Heart left ventricle (tissue), 16 donors: Measurements from ENCODE around the gene CNTLN. TPM values are rescaled to one million over a fixed set of nuclear protein-coding genes. Genes with fewer than 3 reads are reported as not detected.
A peak's percentile ranks its signal among the peaks of the same experiment; 100 is the strongest.
"Not testable (repeated sequence)": the region's sequence is repeated elsewhere in the genome, so short reads cannot be mapped to it uniquely, and the experiment has no call there.

Source experiments
- ATAC-seq, 4 donors: fragments of 200-7000 bp; cut with Tn5 transposase; one replicate each; pipeline ENCODE4 v1.9.1; 2020 to 2022; ENCODE audit warnings: moderate library complexity in 4 of 4, mild to moderate bottlenecking in 3 of 4, moderate number of reproducible peaks in 1 of 4
- DNase-seq, 5 donors: peaks; one replicate each; pipeline ENCODE4 v3.0.0-alpha.2; 2020
- H3K27ac ChIP-seq, 12 donors: fragments of 200-600 bp; sonication (generic) in 4 of 12; one replicate each; pipeline versions ENCODE4 v1.5.0 to v1.8.0; 2016 to 2022; ENCODE audit warnings: mild to moderate bottlenecking in 2 of 12
- H3K27me3 ChIP-seq, 9 donors: fragments of 200-600 bp; sonication (generic) in 2 of 9; one replicate each; pipeline versions ENCODE4 v1.5.1 to v1.8.0; 2016 to 2022; ENCODE audit warnings: mild to moderate bottlenecking in 3 of 9
- H3K36me3 ChIP-seq, 9 donors: fragments of 200-600 bp; sonication (generic) in 2 of 9; one replicate each; pipeline versions ENCODE4 v1.5.0 to v1.8.0; 2018 to 2022; ENCODE audit warnings: mild to moderate bottlenecking in 2 of 9
- H3K4me1 ChIP-seq, 12 donors: fragments of 200-600 bp; sonication (generic) in 4 of 12; one replicate each; pipeline versions ENCODE4 v1.5.0 to v1.8.0; 2016 to 2022; ENCODE audit warnings: mild to moderate bottlenecking in 3 of 12
- H3K4me3 ChIP-seq, 12 donors: fragments of 200-600 bp; sonication (generic) in 4 of 12; one replicate each; pipeline versions ENCODE4 v1.5.0 to v1.8.0; 2017 to 2022; ENCODE audit warnings: mild to moderate bottlenecking in 9 of 12, moderate library complexity in 4 of 12
- H3K9me3 ChIP-seq, 12 donors: fragments of 200-600 bp; sonication (generic) in 4 of 12; one replicate each; pipeline versions ENCODE4 v1.5.0 to v1.8.0; 2016 to 2022; ENCODE audit warnings: mild to moderate bottlenecking in 1 of 12
- POLR2A ChIP-seq, 2 donors: fragments of 450-650 bp; IDR thresholded peaks; one replicate each; pipeline ENCODE4 v1.6.1; 2017; ENCODE audit warnings: antibody characterized with exemption in 2 of 2, mild to moderate bottlenecking in 2 of 2, moderate library complexity in 2 of 2
- WGBS, 4 donors: extraction: QIAGEN DNeasy Blood & Tissue Kit in 2 of 4; methylation state at CpG; one replicate each; pipeline versions ENCODE4 v1.1.5 to v1.1.7; 2013 to 2018; 5-methylcytosine and 5-hydroxymethylcytosine counted together
- intact Hi-C, 10 donors: fragments of 100-400 bp; cut with DNase I; formaldehyde crosslinking; loops; one replicate each; pipeline versions ENCODE4 v1.11.1 to v1.14.2; 2022
- polyA plus RNA-seq, 2 donors: library from polyadenylated mRNA; stranded (reverse); fragments of 200-250 nt; gene quantifications; one replicate each; pipeline ENCODE4 v1.2.3, GENCODE V29; 2013
- total RNA-seq, 9 donors: library from RNA; depleted of rRNA in 2 of 9; stranded (reverse); fragments of >200 nt in 2 of 9; fragmentation: NEBNext Ultra II Directional in 3 of 9; extraction: Animal tissue kit (Norgen Biotek cat#: 25700) in 3 of 9; gene quantifications; one replicate each; pipeline versions ENCODE4 v1.1.0 to v1.2.4, GENCODE V29; 2016 to 2023
- TF ChIP-seq, protein P1 (sequence below), 12 donors: fragments of 200-600 bp; sonication (generic) in 4 of 12; IDR thresholded peaks; one replicate each; pipeline versions ENCODE4 v1.5.0 to v1.8.0; 2018 to 2022; ENCODE audit warnings: antibody characterized with exemption in 12 of 12, mild to moderate bottlenecking in 5 of 12
- donor health status: ischemic (EF 13 %, LVEDD 7.1; RV severe dilation, severe dysfunction).
- donor health status: healthy with polysubstance abuse.
- donor health status: DM: no; HTN: yes; CAD: no.
- donor health status: DM: no; HTN: no; CAD: no.
- donor health status: ischemic (EF 25% LVEDD 6.9; RV normal size, moderate dysfunction).
- donor health status: ischemic (EF 25% LVEDD 5.7; RV mildly dilated, moderate dysfunction).
- donor health status: healthy.
- donor health status: DM: yes; HTN: yes; CAD: no.
- donor health status: ischemic (EF 35%, LVEDD 5.7; RV mildly dilated, moderate dysfunction).
- donor health status: nonischemic (EF 11% LVEDD 7.7; RV severe dilation, severe dysfunction).
- donor health status: DM: yes; HTN: yes; CAD: no.
- donor health status: PGD.
- donor health status: ischemic (EF 29% LVEDD 5.4; RV normal size, mild dysfunction).
- donor health status: nonischemic (EF 23%, LVEDD 6.1; RV moderate dilation, normal function).

Gene CNTLN
- total and polyA plus RNA-seq, 11 donors = 1.3 to 6.1 (median 2.7) TPM

DNA sequence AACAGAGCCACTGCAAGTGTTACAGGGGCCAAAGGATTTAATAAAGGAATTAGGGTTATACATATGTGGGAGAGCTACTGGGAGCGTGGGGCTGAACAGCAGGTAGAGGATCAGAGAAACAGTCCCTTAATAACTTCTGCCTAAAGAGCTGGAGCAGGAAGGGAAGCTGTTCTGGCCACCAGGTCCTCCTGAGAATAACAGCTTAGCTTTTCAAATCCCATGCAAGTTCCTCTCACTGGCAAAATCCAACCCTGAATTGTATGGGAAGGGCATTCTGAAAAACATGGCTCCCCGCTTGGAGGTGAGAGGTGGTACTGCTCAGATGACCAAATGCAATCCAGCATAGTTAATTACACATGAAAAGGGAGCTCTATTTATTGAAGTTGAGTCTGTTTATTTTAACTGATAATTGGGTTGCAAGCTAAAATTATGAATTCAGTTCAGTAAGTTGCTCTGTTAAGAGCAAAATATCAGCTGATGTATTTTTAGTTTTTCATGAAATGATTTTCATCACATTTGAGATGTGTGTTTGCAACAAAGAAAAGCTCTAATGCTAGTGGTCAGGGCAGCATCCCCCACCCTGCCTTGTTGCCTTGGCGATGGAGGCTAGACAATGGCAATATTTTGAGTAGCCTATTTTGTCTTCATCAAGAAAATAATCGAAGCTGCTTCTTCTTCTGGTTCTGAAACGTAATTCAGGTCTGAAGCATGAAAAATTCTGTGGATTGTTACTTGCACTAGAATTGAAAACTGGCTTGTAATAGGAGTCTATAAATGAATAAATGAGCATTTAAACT lies 385.6 kb downstream of the CNTLN start:
- Histone ChIP-seq H3K27me3 (no peaks in the 10 kb centered on the region), H3K4me1 (no peaks in the 10 kb centered on the region), H3K4me3 (no peak overlapping the region), H3K36me3 (no peaks in the 10 kb centered on the region), H3K9me3 (no peaks in the 10 kb centered on the region), H3K27ac (no peak overlapping the region)
- intact Hi-C loops = loop anchor here in 2 of 10 donors (10.0 kb wide), 1 partner anchor 684 kb away; no protein-coding TSS in a partner anchor
- DNase-seq (no peak), ATAC-seq (no peak)
- no peak for TF ChIP-seq POLR2A (IDR thresholded peaks at IDR 0.05)
- TF ChIP-seq, protein P1, sequence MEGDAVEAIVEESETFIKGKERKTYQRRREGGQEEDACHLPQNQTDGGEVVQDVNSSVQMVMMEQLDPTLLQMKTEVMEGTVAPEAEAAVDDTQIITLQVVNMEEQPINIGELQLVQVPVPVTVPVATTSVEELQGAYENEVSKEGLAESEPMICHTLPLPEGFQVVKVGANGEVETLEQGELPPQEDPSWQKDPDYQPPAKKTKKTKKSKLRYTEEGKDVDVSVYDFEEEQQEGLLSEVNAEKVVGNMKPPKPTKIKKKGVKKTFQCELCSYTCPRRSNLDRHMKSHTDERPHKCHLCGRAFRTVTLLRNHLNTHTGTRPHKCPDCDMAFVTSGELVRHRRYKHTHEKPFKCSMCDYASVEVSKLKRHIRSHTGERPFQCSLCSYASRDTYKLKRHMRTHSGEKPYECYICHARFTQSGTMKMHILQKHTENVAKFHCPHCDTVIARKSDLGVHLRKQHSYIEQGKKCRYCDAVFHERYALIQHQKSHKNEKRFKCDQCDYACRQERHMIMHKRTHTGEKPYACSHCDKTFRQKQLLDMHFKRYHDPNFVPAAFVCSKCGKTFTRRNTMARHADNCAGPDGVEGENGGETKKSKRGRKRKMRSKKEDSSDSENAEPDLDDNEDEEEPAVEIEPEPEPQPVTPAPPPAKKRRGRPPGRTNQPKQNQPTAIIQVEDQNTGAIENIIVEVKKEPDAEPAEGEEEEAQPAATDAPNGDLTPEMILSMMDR (IDR thresholded peaks at IDR 0.05) = no peak
- 80 to 89% (median 83%) methylated on average over 5 of the region's 5 CpGs for WGBS, 4 donors

DNA sequence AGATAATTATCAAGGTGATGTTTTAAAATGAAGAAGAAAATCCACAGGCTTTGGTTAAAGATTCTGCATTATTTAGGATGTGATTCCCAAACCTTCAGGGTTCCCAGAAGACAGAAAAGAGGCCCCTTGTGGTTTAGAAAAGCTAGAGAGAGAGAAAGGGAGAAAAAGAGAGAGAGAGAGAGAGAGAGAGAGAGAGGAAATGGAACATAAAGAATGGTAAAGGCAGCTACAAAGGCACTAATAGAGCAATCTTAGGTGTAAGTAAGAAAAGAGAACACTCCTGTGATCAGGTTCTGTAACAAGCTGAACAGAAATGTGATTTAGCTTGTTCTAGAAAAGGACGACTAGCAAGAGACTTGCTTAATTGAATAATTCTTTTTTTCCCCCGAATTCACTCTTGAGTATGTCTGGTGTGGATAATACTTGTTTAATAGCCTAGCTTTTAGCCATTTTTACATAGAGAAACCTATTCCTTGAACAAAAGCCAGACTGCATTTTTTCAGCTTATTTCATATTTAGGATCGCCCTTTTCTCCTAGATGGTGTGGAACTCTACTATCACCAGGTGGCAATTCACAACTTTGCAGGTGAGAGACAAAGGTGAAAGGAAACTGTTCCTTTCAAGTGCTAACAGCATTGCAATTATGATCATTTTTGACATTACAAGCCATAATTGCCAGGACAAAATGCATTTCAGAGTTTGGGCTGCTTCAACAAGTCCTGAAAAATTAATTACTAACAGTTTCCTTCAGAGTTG lies 386.4 kb downstream of the CNTLN start:
- ATAC-seq (no peak), DNase-seq (no peak)
- no peak overlapping the region for H3K4me3 ChIP-seq
- no peaks in the 10 kb centered on the region for H3K36me3 ChIP-seq
- H3K27ac ChIP-seq = no peak overlapping the region
- intact Hi-C loops = loop anchor here in 2 of 10 donors (10.0 kb wide), 1 partner anchor 684 kb away; no protein-coding TSS in a partner anchor
- H3K4me1 ChIP-seq = no peaks in the 10 kb centered on the region
- WGBS, 4 donors = 78 to 89% (median 82%) methylated on average over 3 of the region's 3 CpGs
- no peaks in the 10 kb centered on the region for H3K9me3 ChIP-seq
- no peaks in the 10 kb centered on the region for H3K27me3 ChIP-seq
- TF ChIP-seq, protein P1 (IDR thresholded peaks at IDR 0.05) = no peak
- TF ChIP-seq POLR2A (IDR thresholded peaks at IDR 0.05) = no peak

DNA sequence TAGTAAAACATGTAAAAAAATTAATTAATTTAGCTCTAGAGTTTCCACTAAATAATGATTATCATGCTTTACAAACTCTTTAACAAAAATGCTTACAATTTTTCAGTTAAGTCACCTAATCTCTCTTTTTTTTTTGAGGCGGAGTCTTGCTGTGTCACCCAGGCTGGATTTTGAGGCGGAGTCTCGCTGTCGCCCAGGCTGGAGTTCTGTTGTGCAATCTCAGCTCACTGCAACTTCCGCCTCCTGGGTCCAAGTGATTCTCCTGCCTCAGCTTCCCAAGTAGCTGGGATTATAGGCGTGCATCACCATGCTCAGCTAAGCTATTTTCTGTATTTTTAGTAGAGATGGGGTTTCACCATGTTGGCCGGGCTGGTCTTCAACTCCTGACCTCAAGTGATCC lies 391.9 kb downstream of the CNTLN start:
- DNase-seq, H3K27ac ChIP-seq, H3K36me3 ChIP-seq, ATAC-seq, H3K4me3 ChIP-seq, H3K27me3 ChIP-seq, H3K4me1 ChIP-seq, H3K9me3 ChIP-seq: not testable (repeated sequence)
- WGBS, 4 donors = 89 to 94% (median 92%) methylated on average over 7 of the region's 7 CpGs
- intact Hi-C loops = loop anchor here in 4 of 10 donors (5.0 to 10.0 kb wide), 3 partner anchors 678 to 691 kb away; no protein-coding TSS in a partner anchor

DNA sequence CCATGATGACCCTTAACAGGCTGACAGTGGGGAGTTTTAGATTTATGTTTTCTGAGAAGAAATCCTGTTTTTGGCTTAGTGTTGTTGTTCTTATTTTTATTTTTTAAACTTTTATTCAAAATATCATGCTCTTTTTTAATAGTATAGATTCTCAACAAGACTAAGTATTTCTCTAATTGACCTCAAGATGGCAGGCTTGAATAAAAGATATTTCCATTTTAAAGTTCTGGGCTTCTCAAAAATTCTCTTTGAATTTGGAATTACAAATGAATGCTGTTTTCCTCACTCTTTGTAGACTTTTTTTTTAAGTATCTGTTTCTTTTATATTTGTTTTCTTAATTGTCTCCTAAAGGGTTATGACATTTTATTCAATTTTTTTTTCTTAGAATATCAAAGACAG lies 394.0 kb downstream of the CNTLN start:
- Histone ChIP-seq H3K27ac (no peak overlapping the region), H3K4me1 (peaks cover 0 to 3% (median 0%) of the 10 kb centered on the region in 12 donors), H3K4me3 (no peak overlapping the region), H3K27me3 (no peaks in the 10 kb centered on the region), H3K36me3 (no peaks in the 10 kb centered on the region), H3K9me3 (no peaks in the 10 kb centered on the region)
- DNase-seq (no peak), ATAC-seq (no peak)
- TF ChIP-seq POLR2A (IDR thresholded peaks at IDR 0.05) = no peak
- TF ChIP-seq, protein P1 (IDR thresholded peaks at IDR 0.05) = peak in 7 of 12 donors; percentile 20 to 43 (median 34)
- intact Hi-C loops = loop anchor here in 4 of 10 donors (5.0 to 10.0 kb wide), 3 partner anchors 676 to 688 kb away; no protein-coding TSS in a partner anchor
